Lung (tissue), 12 donors: Measurements from ENCODE around the gene KIAA0232. TPM values are rescaled to one million over a fixed set of nuclear protein-coding genes. Genes with fewer than 3 reads are reported as not detected.

ENCODE experiments used
- ATAC-seq: fragments of 200-7000 bp; cut with Tn5 transposase; one replicate; pipeline ENCODE4 v1.9.1; 2020; ENCODE audit warnings: moderate number of reproducible peaks; ENCODE audit not compliant: insufficient read depth, low FRiP score
- DNase-seq, 3 donors: peaks; one replicate each; pipeline ENCODE4 v3.0.0-alpha.2; 2013 to 2017
- H3K27ac ChIP-seq, 2 donors: one replicate each; pipeline ENCODE4 v1.5.1; 2013; ENCODE audit warnings: mild to moderate bottlenecking in 2 of 2, moderate library complexity in 2 of 2, control low read depth in 1 of 2, inconsistent platforms in 1 of 2, low read depth in 1 of 2, low read length in 1 of 2
- H3K27me3 ChIP-seq, 3 donors: one replicate each; pipeline ENCODE4 v1.5.1; 2013; ENCODE audit warnings: low read length in 2 of 3; ENCODE audit not compliant: control insufficient read depth in 3 of 3, insufficient read depth in 3 of 3
- H3K36me3 ChIP-seq, 4 donors: one replicate each; pipeline ENCODE4 v1.5.1; 2013; ENCODE audit warnings: low read length in 4 of 4, mild to moderate bottlenecking in 1 of 4, moderate library complexity in 1 of 4; ENCODE audit not compliant: control insufficient read depth in 4 of 4, insufficient read depth in 4 of 4
- H3K4me1 ChIP-seq, 5 donors: one replicate each; pipeline ENCODE4 v1.5.1; 2013; ENCODE audit warnings: low read length in 5 of 5, mild to moderate bottlenecking in 2 of 5, moderate library complexity in 1 of 5; ENCODE audit not compliant: control insufficient read depth in 5 of 5, insufficient read depth in 5 of 5
- H3K4me3 ChIP-seq: one replicate; pipeline ENCODE4 v1.5.1; 2013; ENCODE audit warnings: mild to moderate bottlenecking, control low read depth, moderate library complexity
- H3K9ac ChIP-seq, 2 donors: one replicate each; pipeline ENCODE4 v1.5.1; 2013; ENCODE audit warnings: low read length in 2 of 2, control low read depth in 1 of 2; ENCODE audit not compliant: insufficient read depth in 1 of 2
- H3K9me3 ChIP-seq, 4 donors: one replicate each; pipeline ENCODE4 v1.5.1; 2013; ENCODE audit warnings: low read length in 3 of 4, mild to moderate bottlenecking in 1 of 4, moderate library complexity in 1 of 4; ENCODE audit not compliant: control insufficient read depth in 4 of 4, insufficient read depth in 3 of 4
- WGBS, 2 donors: extraction: QIAGEN DNeasy Blood & Tissue Kit; methylation state at CpG; one replicate each; pipeline ENCODE4 v1.1.7; 2013; 5-methylcytosine and 5-hydroxymethylcytosine counted together
- polyA plus RNA-seq, 2 donors: library from polyadenylated mRNA; stranded (reverse); fragments of 200-250 nt; gene quantifications; one replicate each; pipeline ENCODE4 v1.2.1, GENCODE V29; 2013
- total RNA-seq, 2 donors: library from RNA; depleted of rRNA in 1 of 2; stranded (reverse); fragments of >200 nt in 1 of 2; gene quantifications; one replicate each; pipeline ENCODE4 v1.2.1, GENCODE V29; 2014 to 2021
- TF ChIP-seq, protein P1 (sequence below): IDR thresholded peaks from 2 replicates; pipeline ENCODE4 v1.5.1; 2012; ENCODE audit warnings: mild to moderate bottlenecking; ENCODE audit errors: control extremely low read depth, extremely low read depth
- donor health status: control.
- donor health status: control.
- donor health status: Bipolar disorder and iron deficiency.
- donor health status: healthy.
- donor health status: DM: yes; HTN: yes; CAD: no.

The KIAA0232 gene
- total and polyA plus RNA-seq, 4 donors: 6.8 to 34.6 (median 18.7) TPM

DNA sequence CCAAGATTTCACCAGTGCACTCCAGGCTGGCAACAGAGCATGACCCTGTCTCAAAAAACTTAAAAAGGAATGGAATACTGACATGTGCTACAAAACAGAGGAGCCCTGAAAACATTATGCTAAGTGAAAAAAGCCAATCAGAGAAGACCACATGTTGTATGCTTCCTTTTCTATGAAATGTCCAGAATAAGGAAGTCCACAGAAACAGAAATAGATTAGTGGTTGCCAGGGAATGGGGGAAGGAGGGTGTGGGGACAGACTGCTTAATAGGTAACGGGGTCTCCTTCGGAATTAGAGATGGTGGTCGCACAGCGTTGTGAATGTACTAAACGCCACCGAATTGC, 30.1 kb upstream of the KIAA0232 start:
- no peak overlapping the region for H3K27ac ChIP-seq
- WGBS, 2 donors: 79 to 80% methylated on average over 6 of the region's 6 CpGs
- ATAC-seq (no peak), DNase-seq (no peak)
- TF ChIP-seq, protein P1, sequence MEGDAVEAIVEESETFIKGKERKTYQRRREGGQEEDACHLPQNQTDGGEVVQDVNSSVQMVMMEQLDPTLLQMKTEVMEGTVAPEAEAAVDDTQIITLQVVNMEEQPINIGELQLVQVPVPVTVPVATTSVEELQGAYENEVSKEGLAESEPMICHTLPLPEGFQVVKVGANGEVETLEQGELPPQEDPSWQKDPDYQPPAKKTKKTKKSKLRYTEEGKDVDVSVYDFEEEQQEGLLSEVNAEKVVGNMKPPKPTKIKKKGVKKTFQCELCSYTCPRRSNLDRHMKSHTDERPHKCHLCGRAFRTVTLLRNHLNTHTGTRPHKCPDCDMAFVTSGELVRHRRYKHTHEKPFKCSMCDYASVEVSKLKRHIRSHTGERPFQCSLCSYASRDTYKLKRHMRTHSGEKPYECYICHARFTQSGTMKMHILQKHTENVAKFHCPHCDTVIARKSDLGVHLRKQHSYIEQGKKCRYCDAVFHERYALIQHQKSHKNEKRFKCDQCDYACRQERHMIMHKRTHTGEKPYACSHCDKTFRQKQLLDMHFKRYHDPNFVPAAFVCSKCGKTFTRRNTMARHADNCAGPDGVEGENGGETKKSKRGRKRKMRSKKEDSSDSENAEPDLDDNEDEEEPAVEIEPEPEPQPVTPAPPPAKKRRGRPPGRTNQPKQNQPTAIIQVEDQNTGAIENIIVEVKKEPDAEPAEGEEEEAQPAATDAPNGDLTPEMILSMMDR: no peak
- no peak overlapping the region for H3K4me3 ChIP-seq
- H3K9me3 ChIP-seq: no peaks in the 10 kb centered on the region
- peaks cover 0 to 16% (median 12%) of the 10 kb centered on the region in 5 donors for H3K4me1 ChIP-seq
- H3K27me3 ChIP-seq: no peaks in the 10 kb centered on the region
- H3K36me3 ChIP-seq: no peaks in the 10 kb centered on the region
- no peak overlapping the region for H3K9ac ChIP-seq

DNA sequence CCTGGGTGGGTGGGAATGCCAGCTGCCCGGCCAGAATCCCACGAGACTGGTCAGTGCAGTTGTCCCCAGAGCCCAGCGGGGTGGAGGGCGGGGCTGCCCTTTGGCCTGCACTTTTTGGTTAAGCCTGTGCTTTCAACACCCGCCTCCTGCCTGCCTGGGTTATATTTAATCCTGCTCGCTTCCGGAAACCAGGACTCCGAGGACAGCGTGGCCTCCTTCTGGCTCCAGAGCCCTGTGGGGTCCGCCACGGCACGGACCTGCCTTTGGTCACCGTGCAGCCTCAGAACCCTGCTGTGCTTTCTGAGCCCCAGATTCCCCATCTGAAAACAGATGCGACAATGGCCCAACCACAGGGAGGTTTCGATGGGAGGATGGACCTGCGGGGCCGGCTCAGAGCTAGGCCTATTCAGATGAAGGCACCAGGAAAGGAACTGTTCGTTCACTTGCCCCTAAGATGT, 29.4 kb upstream of the KIAA0232 start:
- no peak for DNase-seq
- no peak for ATAC-seq
- WGBS, 2 donors: 83 to 92% methylated on average over 18 of the region's 18 CpGs
- Histone ChIP-seq H3K9ac (no peak overlapping the region), H3K27me3 (no peaks in the 10 kb centered on the region), H3K36me3 (no peaks in the 10 kb centered on the region), H3K4me1 (peaks cover 0 to 12% (median 8%) of the 10 kb centered on the region in 5 donors), H3K4me3 (no peak overlapping the region), H3K27ac (no peak overlapping the region), H3K9me3 (no peaks in the 10 kb centered on the region)
- TF ChIP-seq, protein P1: no peak

DNA sequence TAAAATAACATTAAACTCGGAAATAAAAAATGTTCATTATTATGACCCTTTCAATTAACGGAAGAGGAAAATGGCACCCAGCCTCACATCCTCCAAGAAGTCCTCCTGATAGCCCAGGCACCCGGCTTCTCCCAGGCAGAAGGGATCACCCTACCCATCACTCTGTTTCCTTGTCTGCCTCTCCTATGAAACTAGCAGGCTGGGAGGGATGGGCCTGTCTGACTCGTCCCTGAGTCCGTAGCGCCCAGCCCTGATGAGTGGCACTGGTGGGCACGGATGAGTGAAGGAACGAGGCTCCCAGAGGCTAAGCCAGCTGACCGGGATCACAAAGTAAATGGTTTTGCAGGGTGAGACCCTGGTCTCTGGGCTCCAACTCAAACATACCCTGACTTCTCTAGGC, 28.6 kb upstream of the KIAA0232 start:
- ATAC-seq: no peak
- Histone ChIP-seq H3K9ac (no peak overlapping the region), H3K27me3 (no peaks in the 10 kb centered on the region), H3K4me1 (peaks cover 0 to 8% (median 6%) of the 10 kb centered on the region in 5 donors), H3K9me3 (no peaks in the 10 kb centered on the region), H3K36me3 (no peaks in the 10 kb centered on the region), H3K27ac (no peak overlapping the region), H3K4me3 (no peak overlapping the region)
- no peak for DNase-seq
- 88 to 97% methylated on average over 9 of the region's 9 CpGs for WGBS, 2 donors
- TF ChIP-seq, protein P1: no peak

DNA sequence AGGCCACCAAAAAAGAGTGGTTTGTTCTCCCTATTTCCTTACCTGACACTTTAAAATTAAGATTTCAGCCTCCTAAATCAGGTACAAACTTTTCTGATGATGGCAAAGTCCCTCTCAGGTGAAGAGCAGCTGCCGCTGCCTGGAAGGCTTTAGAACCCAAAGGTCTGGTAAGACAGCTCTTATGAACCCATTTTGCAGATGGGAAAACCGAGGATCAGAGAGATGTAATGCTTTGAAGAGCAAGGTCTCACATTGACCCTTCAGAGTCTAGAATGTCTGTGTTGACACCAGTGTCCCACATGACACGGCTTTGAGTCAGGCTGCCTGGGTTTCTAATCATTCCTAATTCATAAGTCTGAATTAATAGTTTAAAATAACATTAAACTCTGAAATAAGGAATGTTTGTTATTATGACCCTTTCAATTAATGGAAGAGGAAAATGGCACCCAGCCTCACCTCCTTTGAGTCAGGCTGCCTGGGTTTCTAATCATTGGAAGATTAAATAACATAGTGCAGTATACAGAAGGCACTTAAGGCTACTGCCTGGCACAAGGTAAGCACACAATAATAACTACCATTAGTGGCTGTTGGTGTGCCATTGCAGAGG, 27.9 kb upstream of the KIAA0232 start:
- Histone ChIP-seq H3K27me3 (no peaks in the 10 kb centered on the region), H3K4me1 (peaks cover 0 to 4% (median 2%) of the 10 kb centered on the region in 5 donors), H3K27ac (no peak overlapping the region), H3K4me3 (no peak overlapping the region), H3K9ac (no peak overlapping the region), H3K36me3 (no peaks in the 10 kb centered on the region), H3K9me3 (no peaks in the 10 kb centered on the region)
- TF ChIP-seq, protein P1: no peak
- 95 to 96% methylated on average over 3 of the region's 3 CpGs for WGBS, 2 donors
- no peak for ATAC-seq
- DNase-seq: no peak
